H1 (cell line): ENCODE results near the gene RUNX1. TPM values are rescaled to one million over a fixed set of nuclear protein-coding genes. Genes with fewer than 3 reads are reported as not detected.

Experiments used
- CTCF ChIA-PET: fragments of 300-600 bp; sonication (Branson Sonifier 250); formaldehyde crosslinking; loops from one replicate; lab custom pipeline; 2021; ENCODE audit not compliant: partially characterized antibody; lab: Charles Lee
- POLR2A ChIA-PET: fragments of 300-600 bp; sonication (Branson Sonifier 250); formaldehyde crosslinking; loops from one replicate; lab custom pipeline; 2021; ENCODE audit warnings: inconsistent platforms; ENCODE audit not compliant: partially characterized antibody; lab: Charles Lee
- DNase-seq, 2 experiments: peaks; one replicate each; pipeline versions ENCODE4 v3.0.0 to v3.0.0-alpha.2; 2010 to 2022; ENCODE audit warnings: low spot score in 2 of 2, low read depth in 1 of 2, mixed read lengths in 1 of 2
- FAIRE-seq: peaks from 2 replicates; lab custom pipeline; 2011; peaks lifted over from hg19 to GRCh38; lab: Jason Lieb, UNC
- H2AFZ ChIP-seq: 2 replicates; pipeline ENCODE4 v1.8.1; 2012; ENCODE audit warnings: low read length, inconsistent platforms
- H2AK5ac ChIP-seq: 2 replicates; pipeline ENCODE4 v1.6.1; 2013; ENCODE audit warnings: low read depth, low read length
- H2BK120ac ChIP-seq: replicated peaks from 2 replicates; pipeline ENCODE3; 2013; ENCODE audit warnings: low read depth, low read length, inconsistent platforms
- H2BK12ac ChIP-seq: 2 replicates; pipeline ENCODE4 v1.6.1; 2013; ENCODE audit warnings: low read depth, low read length
- H2BK15ac ChIP-seq: 2 replicates; pipeline ENCODE4 v1.6.1; 2013; ENCODE audit warnings: low read length
- H2BK20ac ChIP-seq: 2 replicates; pipeline ENCODE4 v1.6.1; 2013; ENCODE audit warnings: low read length
- H2BK5ac ChIP-seq: 2 replicates; pipeline ENCODE4 v1.6.1; 2013; ENCODE audit warnings: low read depth, low read length
- H3K14ac ChIP-seq: 2 replicates; pipeline ENCODE4 v1.6.1; 2013; ENCODE audit warnings: inconsistent platforms; ENCODE audit not compliant: insufficient read length
- H3K18ac ChIP-seq: 2 replicates; pipeline ENCODE4 v1.6.1; 2013; ENCODE audit warnings: low read length; ENCODE audit errors: extremely low read depth
- H3K23ac ChIP-seq: 2 replicates; pipeline ENCODE4 v1.6.1; 2013; ENCODE audit warnings: inconsistent platforms; ENCODE audit not compliant: insufficient read length
- H3K23me2 ChIP-seq: 2 replicates; pipeline ENCODE4 v1.6.1; 2013; ENCODE audit warnings: low read depth, low read length
- H3K27ac ChIP-seq: 2 replicates; pipeline ENCODE4 v1.6.1; 2011; ENCODE audit warnings: low read depth, low read length, inconsistent platforms
- H3K27me3 ChIP-seq, 4 experiments: replicated peaks in 1 of 4; 1 replicate in 1 of 4; 2 replicates in 3 of 4; pipeline versions ENCODE4 v1.6.1 to v1.8.1; 2011 to 2013; ENCODE audit warnings: low read length in 3 of 4, mild to moderate bottlenecking in 3 of 4, inconsistent platforms in 2 of 4, mixed read lengths in 2 of 4, moderate library complexity in 1 of 4; ENCODE audit not compliant: control insufficient read depth in 3 of 4, insufficient read depth in 3 of 4; ENCODE audit errors: extremely low read depth in 1 of 4
- H3K36me3 ChIP-seq, 4 experiments: 2 replicates each; pipeline versions ENCODE4 v1.6.1 to v1.8.1; 2011 to 2013; ENCODE audit warnings: mild to moderate bottlenecking in 4 of 4, low read length in 3 of 4, moderate library complexity in 2 of 4, control low read depth in 1 of 4, inconsistent platforms in 1 of 4; ENCODE audit not compliant: insufficient read depth in 4 of 4, control insufficient read depth in 2 of 4
- H3K4ac ChIP-seq: replicated peaks from 2 replicates; pipeline ENCODE3; 2013; ENCODE audit warnings: low read length, low read depth, mixed read lengths, inconsistent platforms; ENCODE audit not compliant: insufficient read length
- H3K4me1 ChIP-seq, 4 experiments: replicated peaks in 1 of 4; 1 replicate in 1 of 4; 2 replicates in 3 of 4; pipeline versions ENCODE4 v1.6.1 to v1.8.1; 2011 to 2013; ENCODE audit warnings: low read length in 3 of 4, inconsistent platforms in 2 of 4, mixed read lengths in 1 of 4; ENCODE audit not compliant: insufficient read depth in 4 of 4, control insufficient read depth in 3 of 4
- H3K4me2 ChIP-seq, 2 experiments: 2 replicates each; pipeline versions ENCODE4 v1.6.1 to v1.8.1; 2011 to 2013; ENCODE audit warnings: low read depth in 2 of 2, low read length in 2 of 2, control low read depth in 1 of 2, inconsistent platforms in 1 of 2, mild to moderate bottlenecking in 1 of 2; ENCODE audit not compliant: insufficient read depth in 1 of 2
- H3K4me3 ChIP-seq, 4 experiments: fragments of 200-600, 300-600 bp in 1 of 4; sonication (generic), shearing (Covaris generic), sonication (Bioruptor Twin) in 1 of 4; 2 replicates each; pipeline versions ENCODE4 v1.5.1 to v1.8.1; 2011 to 2016; ENCODE audit warnings: low read length in 4 of 4, low read depth in 3 of 4, control low read depth in 2 of 4, inconsistent platforms in 2 of 4, mild to moderate bottlenecking in 2 of 4, mixed read lengths in 1 of 4, moderate library complexity in 1 of 4; ENCODE audit not compliant: insufficient read depth in 2 of 4; ENCODE audit errors: extremely low read depth in 1 of 4
- H3K56ac ChIP-seq: replicated peaks from 2 replicates; pipeline ENCODE3; 2013; ENCODE audit warnings: low read depth, mild to moderate bottlenecking, mixed read lengths, low read length, inconsistent platforms; ENCODE audit not compliant: insufficient read length
- H3K79me1 ChIP-seq: 2 replicates; pipeline ENCODE4 v1.6.1; 2013; ENCODE audit warnings: low read depth, low read length, control low read depth
- H3K79me2 ChIP-seq, 2 experiments: 2 replicates each; pipeline versions ENCODE4 v1.6.1 to v1.8.1; 2012 to 2013; ENCODE audit warnings: low read length in 2 of 2, mild to moderate bottlenecking in 2 of 2, inconsistent platforms in 1 of 2; ENCODE audit not compliant: insufficient read depth in 2 of 2, control insufficient read depth in 1 of 2
- H3K9ac ChIP-seq, 4 experiments: replicated peaks in 1 of 4; 1 replicate in 1 of 4; 2 replicates in 3 of 4; pipeline versions ENCODE4 v1.6.1 to v1.8.1; 2011 to 2013; ENCODE audit warnings: low read depth in 3 of 4, low read length in 3 of 4, control low read depth in 2 of 4, mild to moderate bottlenecking in 2 of 4, moderate library complexity in 2 of 4, inconsistent platforms in 1 of 4; ENCODE audit errors: extremely low read depth in 1 of 4
- H3K9me3 ChIP-seq, 2 experiments: 2 replicates each; pipeline versions ENCODE4 v1.6.1 to v1.8.1; 2012 to 2013; ENCODE audit warnings: mild to moderate bottlenecking in 2 of 2, moderate library complexity in 2 of 2, control low read depth in 1 of 2, inconsistent platforms in 1 of 2, low read depth in 1 of 2, low read length in 1 of 2, mixed read lengths in 1 of 2; ENCODE audit not compliant: insufficient read depth in 2 of 2
- H4K20me1 ChIP-seq, 2 experiments: replicated peaks in 1 of 2; 2 replicates each; pipeline versions ENCODE3 to v1.8.1; 2011 to 2013; ENCODE audit warnings: inconsistent platforms in 2 of 2, low read length in 2 of 2, mild to moderate bottlenecking in 1 of 2; ENCODE audit not compliant: insufficient read depth in 2 of 2, control insufficient read depth in 1 of 2
- H4K5ac ChIP-seq: 2 replicates; pipeline ENCODE4 v1.6.1; 2013; ENCODE audit warnings: low read length, low read depth, mixed read lengths, inconsistent platforms; ENCODE audit not compliant: insufficient read length
- H4K8ac ChIP-seq: 2 replicates; pipeline ENCODE4 v1.8.0; 2013; ENCODE audit warnings: mild to moderate bottlenecking, moderate library complexity, low read length, inconsistent platforms; ENCODE audit not compliant: insufficient read depth; ENCODE audit errors: extremely low read depth
- H4K91ac ChIP-seq: replicated peaks from 2 replicates; pipeline ENCODE3; 2013; ENCODE audit warnings: low read length, mixed read lengths, inconsistent platforms; ENCODE audit not compliant: insufficient read length
- BCL11A ChIP-seq, 2 experiments: IDR thresholded peaks; one replicate each; pipeline ENCODE4 v1.6.1; 2011; ENCODE audit warnings: low read depth in 2 of 2, low read length in 2 of 2, mild to moderate bottlenecking in 2 of 2
- CTCF ChIP-seq, 3 experiments: IDR thresholded peaks; 1 replicate in 2 of 3; 2 replicates in 1 of 3; pipeline versions ENCODE4 v1.5.1 to v1.6.1; 2011; ENCODE audit warnings: low read length in 3 of 3, mild to moderate bottlenecking in 3 of 3, inconsistent platforms in 2 of 3, low read depth in 1 of 3, moderate library complexity in 1 of 3; ENCODE audit not compliant: insufficient read depth in 1 of 3; ENCODE audit errors: control extremely low read depth in 1 of 3
- RAD21 ChIP-seq, 2 experiments: IDR thresholded peaks in 1 of 2; conservative IDR thresholded peaks in 1 of 2; 2 replicates each; pipeline ENCODE4 v1.6.1; 2011; ENCODE audit warnings: low read depth in 2 of 2, low read length in 2 of 2, improper control_type of control experiment in 1 of 2, inconsistent platforms in 1 of 2, mild to moderate bottlenecking in 1 of 2, moderate library complexity in 1 of 2
- USF2 ChIP-seq: IDR thresholded peaks from 2 replicates; pipeline ENCODE4 v1.6.1; 2011; ENCODE audit warnings: low read length, improper control_type of control experiment
- WGBS, 2 experiments: shearing (Covaris generic) in 1 of 2; methylation state at CpG; one replicate each; pipeline versions ENCODE4 v1.1.6 to v1.1.7; 2013 to 2015; ENCODE audit warnings: low lambda C conversion rate in 2 of 2, mixed read lengths in 2 of 2, inconsistent platforms in 1 of 2, low coverage in 1 of 2, missing lambda C conversion rate in 1 of 2; ENCODE audit not compliant: insufficient replicate concordance in 2 of 2, insufficient coverage in 1 of 2, insufficient read length in 1 of 2; ENCODE audit errors: extremely low coverage in 1 of 2, missing lambda C conversion rate in 1 of 2; 5-methylcytosine and 5-hydroxymethylcytosine counted together
- polyA plus RNA-seq, 7 experiments: library from polyadenylated mRNA; depleted of rRNA in 3 of 7; stranded (reverse) in 5 of 7; unstranded in 2 of 7; fragments of >200 nt in 5 of 7; fragments of 200-250 nt in 2 of 7; gene quantifications; 1 replicate in 5 of 7; 2 replicates in 1 of 7; 4 replicates in 1 of 7; pipeline versions ENCODE4 v1.2.1 to v1.2.3, GENCODE V29; 2011 to 2013; ENCODE audit warnings: missing spikeins in 2 of 7, mixed read lengths in 2 of 7
- total RNA-seq: library from RNA; stranded (reverse); fragmentation: NEBNext Ultra II Directional; extraction: Animal tissue kit (Norgen Biotek cat#: 25700); gene quantifications from 2 replicates; pipeline ENCODE4 v1.2.1, GENCODE V29; 2021

Gene RUNX1
- total and polyA plus RNA-seq, 2 of the 8 experiments (the other 6 are each of a cell fraction or from before 2014, with no cell fraction given) = 0.20 to 0.60 TPM

GRCh38 chr21:34971656-34972055 is 77.4 kb downstream of the RUNX1 start:
- no peak overlapping the region for H3K14ac ChIP-seq
- no peak overlapping the region for H3K56ac ChIP-seq
- no peak overlapping the region for H3K4ac ChIP-seq
- H4K20me1 ChIP-seq = peaks cover 0 to 1% of the 10 kb centered on the region in 2 experiments
- POLR2A ChIA-PET = interaction anchor here (0.6 kb wide), 1 partner anchor 861 kb away, joined by 3 read pairs; no protein-coding TSS in a partner anchor
- CTCF ChIA-PET = no interaction called here
- no peaks in the 10 kb centered on the region for H3K4me1 ChIP-seq
- no peak overlapping the region for H2BK120ac ChIP-seq
- H4K91ac ChIP-seq = no peak overlapping the region
- no peak overlapping the region for H2AFZ ChIP-seq
- H2BK12ac ChIP-seq = no peak overlapping the region
- no peak overlapping the region for H3K9ac ChIP-seq
- H2BK20ac ChIP-seq = no peak overlapping the region
- H3K27ac ChIP-seq = no peak overlapping the region
- H3K4me2 ChIP-seq = no peak overlapping the region
- H2BK5ac ChIP-seq = no peak overlapping the region
- no peak overlapping the region for H4K8ac ChIP-seq
- H3K9me3 ChIP-seq = no peaks in the 10 kb centered on the region
- H2BK15ac ChIP-seq = no peak overlapping the region
- no peak overlapping the region for H3K4me3 ChIP-seq
- no peak overlapping the region for H4K5ac ChIP-seq
- H3K79me2 ChIP-seq = no peaks in the 10 kb centered on the region
- no peak overlapping the region for H3K18ac ChIP-seq
- no peaks in the 10 kb centered on the region for H3K23me2 ChIP-seq
- no peaks in the 10 kb centered on the region for H3K27me3 ChIP-seq
- H3K23ac ChIP-seq = no peak overlapping the region
- no peaks in the 10 kb centered on the region for H3K36me3 ChIP-seq
- H2AK5ac ChIP-seq = no peak overlapping the region
- no peak for DNase-seq
- TF ChIP-seq USF2 = no peak
- TF ChIP-seq BCL11A (IDR thresholded peaks at IDR 0.05; ENCODE audit: low read depth in 2 of 2, low read length in 2 of 2) = no peak
- no peak for TF ChIP-seq RAD21 (IDR thresholded peaks at IDR 0.05 in 1 of 2, conservative IDR thresholded peaks at IDR 0.05 in 1 of 2; ENCODE audit: low read depth in 2 of 2, low read length in 2 of 2)
- no peak for TF ChIP-seq CTCF (IDR thresholded peaks at IDR 0.05; ENCODE audit: control extremely low read depth in 1 of 3, insufficient read depth in 1 of 3, low read depth in 1 of 3, low read length in 3 of 3)
- FAIRE-seq = no peak
- no peaks in the 10 kb centered on the region for H3K79me1 ChIP-seq
- 94% methylated on average over 1 of the region's 1 CpG; no CpG with 5 or more reads in 1 of the 2 experiments for WGBS, 2 experiments
